ENCODE results near the gene XRN1.
"Not testable (repeated sequence)": the region's sequence is repeated elsewhere in the genome, so short reads cannot be mapped to it uniquely, and the experiment has no call there.

Gene XRN1

GRCh38 chr3:142450189-142450588, 2.4 kb upstream of the XRN1 start:
- no peak for TF ChIP-seq CTCF (IDR thresholded peaks at IDR 0.05; ENCODE audit: low read depth, low read length)
- no peak overlapping the region for H3K4me3 ChIP-seq (replicated peaks in 1 of 2; ENCODE audit: low read depth in 2 of 2, low read length in 2 of 2)
- no peak for DNase-seq (ENCODE audit: low read depth in 2 of 2)

- no peak for TF ChIP-seq CTCF (IDR thresholded peaks at IDR 0.05; ENCODE audit: low read depth, low read length)
- DNase-seq (ENCODE audit: low read depth in 2 of 2): peak; percentile 56 to 58
- H3K4me3 ChIP-seq (replicated peaks in 1 of 2; ENCODE audit: low read depth in 2 of 2, low read length in 2 of 2): peak overlapping the region; percentile 86 to 96
Observed at GRCh38 chr3:142447301-142447851, 461 bp downstream of the XRN1 start.

GRCh38 chr3:142445816-142446254, 2.0 kb downstream of the XRN1 start:
- DNase-seq (ENCODE audit: low read depth in 2 of 2): peak; percentile 21 to 49
- TF ChIP-seq CTCF (IDR thresholded peaks at IDR 0.05; ENCODE audit: low read depth, low read length): no peak
- peak overlapping the region in 1 of 2 donors; percentile 11 for H3K4me3 ChIP-seq (replicated peaks in 1 of 2; ENCODE audit: low read depth in 2 of 2, low read length in 2 of 2)

GRCh38 chr3:142444343-142444742, 3.5 kb downstream of the XRN1 start:
- DNase-seq (ENCODE audit: low read depth in 2 of 2): no peak

GRCh38 chr3:142443060-142443459, 4.8 kb downstream of the XRN1 start:
- not testable (repeated sequence) for H3K4me3 ChIP-seq (replicated peaks in 1 of 2; ENCODE audit: low read depth in 2 of 2, low read length in 2 of 2); DNase-seq (ENCODE audit: low read depth in 2 of 2)

More at GRCh38 chr3:142444343-142444742, 3.5 kb downstream of the XRN1 start:
- no peak for TF ChIP-seq CTCF (IDR thresholded peaks at IDR 0.05; ENCODE audit: low read depth, low read length)
- no peak overlapping the region for H3K4me3 ChIP-seq (replicated peaks in 1 of 2; ENCODE audit: low read depth in 2 of 2, low read length in 2 of 2)

GRCh38 chr3:142439499-142440220, 8.2 kb downstream of the XRN1 start:
- DNase-seq (ENCODE audit: low read depth in 2 of 2); H3K4me3 ChIP-seq (replicated peaks in 1 of 2; ENCODE audit: low read depth in 2 of 2, low read length in 2 of 2): not testable (repeated sequence)

GRCh38 chr3:142438096-142438495, 9.7 kb downstream of the XRN1 start:
- not testable (repeated sequence) for DNase-seq (ENCODE audit: low read depth in 2 of 2); H3K4me3 ChIP-seq (replicated peaks in 1 of 2; ENCODE audit: low read depth in 2 of 2, low read length in 2 of 2)

GRCh38 chr3:142436951-142437585, 10.8 kb downstream of the XRN1 start:
- no peak for DNase-seq (ENCODE audit: low read depth in 2 of 2)
- H3K4me3 ChIP-seq (replicated peaks in 1 of 2; ENCODE audit: low read depth in 2 of 2, low read length in 2 of 2): no peak overlapping the region
- no peak for TF ChIP-seq CTCF (IDR thresholded peaks at IDR 0.05; ENCODE audit: low read depth, low read length)
